HepG2 (cell line): ENCODE measurements around the gene SLC5A4. TPM values are rescaled to one million over a fixed set of nuclear protein-coding genes. Genes with fewer than 3 reads are reported as not detected.

Source experiments
- ATAC-seq: fragments of 200-7000 bp; cut with Tn5 transposase; 3 replicates; pipeline ENCODE4 v1.9.1; 2020; ENCODE audit warnings: mild to moderate bottlenecking, moderate library complexity
- BruUV-seq: library from RNA; stranded (reverse); fragments of 400-500 nt; replicated peaks from 2 replicates; lab custom pipeline; 2021; lab: Mats Ljungman, UMichigan
- CTCF ChIA-PET: fragments of 300-600 bp; formaldehyde crosslinking; extraction: SDS; loops from one replicate; lab custom pipeline; 2021; ENCODE audit warnings: low total read pairs, inconsistent platforms, low intra/inter-chr PET ratio; lab: Yijun Ruan, JAX
- POLR2A ChIA-PET: fragments of 350-600 bp; sonication (Branson Sonifier 250); formaldehyde crosslinking; loops from one replicate; lab custom pipeline; 2020; ENCODE audit warnings: antibody characterized with exemption, inconsistent platforms; lab: Yijun Ruan, JAX
- DNase-seq: peaks from one replicate; pipeline ENCODE4 v3.0.0-alpha.2; 2015; ENCODE audit warnings: low spot score
- FAIRE-seq: peaks from 3 replicates; lab custom pipeline; 2011; peaks lifted over from hg19 to GRCh38; lab: Jason Lieb, UNC
- H2AFZ ChIP-seq: one replicate; pipeline ENCODE4 v1.6.1; 2011; ENCODE audit warnings: low read length, inconsistent platforms
- H3K27ac ChIP-seq: fragments of 300-600 bp; 3 replicates; pipeline ENCODE4 v1.8.0; 2011; ENCODE audit warnings: mixed run types, mild to moderate bottlenecking, mixed read lengths, low read length, inconsistent platforms; ENCODE audit not compliant: insufficient read depth; ENCODE audit errors: extremely low read length
- H3K27me3 ChIP-seq, 2 experiments: fragments of 200-600 bp in 1 of 2; 2 replicates in 1 of 2; 3 replicates in 1 of 2; pipeline versions ENCODE4 v1.6.0 to v1.8.0; 2011; ENCODE audit warnings: low read length in 2 of 2, mild to moderate bottlenecking in 2 of 2, moderate library complexity in 2 of 2, inconsistent platforms in 1 of 2; ENCODE audit not compliant: insufficient read depth in 2 of 2, control insufficient read depth in 1 of 2
- H3K36me3 ChIP-seq, 2 experiments: fragments of 200-600 bp in 1 of 2; replicated peaks in 1 of 2; 2 replicates in 1 of 2; 3 replicates in 1 of 2; pipeline versions ENCODE4 v1.5.1 to v1.8.0; 2011; ENCODE audit warnings: low read length in 2 of 2, inconsistent platforms in 1 of 2; ENCODE audit not compliant: insufficient read depth in 2 of 2, control insufficient read depth in 1 of 2
- H3K4me1 ChIP-seq: 2 replicates; pipeline ENCODE4 v1.5.1; 2012; ENCODE audit warnings: low read length, inconsistent platforms; ENCODE audit not compliant: insufficient read depth
- H3K4me2 ChIP-seq: 2 replicates; pipeline ENCODE4 v1.6.0; 2011; ENCODE audit warnings: low read depth, low read length, inconsistent platforms
- H3K4me3 ChIP-seq, 3 experiments: fragments of 200-600 bp in 1 of 3; sonication (generic), shearing (Covaris generic) in 1 of 3; replicated peaks in 1 of 3; 2 replicates each; pipeline ENCODE4 v1.5.1; 2011 to 2016; ENCODE audit warnings: low read length in 3 of 3, inconsistent platforms in 2 of 3, low read depth in 2 of 3, mild to moderate bottlenecking in 2 of 3, control low read depth in 1 of 3, mixed read lengths in 1 of 3; ENCODE audit not compliant: insufficient read depth in 1 of 3
- H3K79me2 ChIP-seq: one replicate; pipeline ENCODE4 v1.6.1; 2011; ENCODE audit warnings: low read length, inconsistent platforms; ENCODE audit not compliant: insufficient read depth
- H3K9ac ChIP-seq: 2 replicates; pipeline ENCODE4 v1.6.0; 2011; ENCODE audit warnings: mild to moderate bottlenecking, low read depth, low read length, inconsistent platforms; ENCODE audit not compliant: insufficient read depth
- H3K9me3 ChIP-seq: 2 replicates; pipeline ENCODE4 v1.5.1; 2012; ENCODE audit warnings: mild to moderate bottlenecking, low read length
- H4K20me1 ChIP-seq: 2 replicates; pipeline ENCODE4 v1.6.0; 2011; ENCODE audit warnings: inconsistent platforms, mild to moderate bottlenecking, low read length, moderate library complexity; ENCODE audit not compliant: insufficient read depth
- BHLHE40 ChIP-seq: IDR thresholded peaks from 2 replicates; pipeline ENCODE4 v1.6.1; 2011; ENCODE audit warnings: low read length, improper control_type of control experiment
- FOSL2 ChIP-seq: sonication (generic); formaldehyde crosslinking; IDR thresholded peaks from 2 replicates; pipeline ENCODE4 v1.4.0; 2020; ENCODE audit warnings: missing genetic modification reagents
- HMGA1 ChIP-seq: sonication (generic); formaldehyde crosslinking; conservative IDR thresholded peaks from 2 replicates; pipeline ENCODE4 v1.4.0; 2020; ENCODE audit warnings: missing genetic modification reagents
- HNF4A ChIP-seq: sonication (generic); formaldehyde crosslinking; IDR thresholded peaks from 2 replicates; pipeline ENCODE4 v1.4.0; 2020; ENCODE audit warnings: missing genetic modification reagents
- HOXA3 ChIP-seq: sonication (generic); formaldehyde crosslinking; IDR thresholded peaks from 2 replicates; pipeline ENCODE4 v1.5.0; 2020; ENCODE audit warnings: missing genetic modification reagents
- PHF8 ChIP-seq: sonication (generic); formaldehyde crosslinking; IDR thresholded peaks from 2 replicates; pipeline ENCODE4 v1.5.0; 2020; ENCODE audit warnings: missing genetic modification reagents
- TAF15 ChIP-seq: fragments of 200-400 bp; formaldehyde crosslinking; IDR thresholded peaks from one replicate; pipeline ENCODE4 v1.6.1; 2018; ENCODE audit warnings: mild to moderate bottlenecking, low read depth, low read length; ENCODE audit not compliant: poor library complexity, severe bottlenecking
- TCF7 ChIP-seq: sonication (generic); IDR thresholded peaks from 2 replicates; pipeline ENCODE4 v1.6.1; 2016; ENCODE audit warnings: antibody characterized with exemption, low read depth
- ZNF256 ChIP-seq: sonication (generic); formaldehyde crosslinking; conservative IDR thresholded peaks from 2 replicates; pipeline ENCODE4 v1.4.0; 2020; ENCODE audit warnings: missing genetic modification reagents
- ZNF367 ChIP-seq: sonication (generic); formaldehyde crosslinking; IDR thresholded peaks from 2 replicates; pipeline ENCODE4 v1.4.0; 2020; ENCODE audit warnings: missing genetic modification reagents, borderline replicate concordance
- WGBS: methylation state at CpG from one replicate; pipeline ENCODE4 v1.1.6; 2017; ENCODE audit warnings: low lambda C conversion rate; 5-methylcytosine and 5-hydroxymethylcytosine counted together
- in situ Hi-C: cut with HindIII; loops from 2 replicates; pipeline ENCODE4 v1.10.0; 2017; ENCODE audit warnings: low pct_unique_long_range_greater_than_20kb; ENCODE audit not compliant: extremely low pct_ligation_motif_present
- intact Hi-C: fragments of 100-400 bp; cut with micrococcal nuclease; formaldehyde crosslinking; loops from one replicate; pipeline ENCODE4 v1.10.0; 2022; ENCODE audit not compliant: unreplicated experiment
- polyA plus RNA-seq, 8 experiments: library from polyadenylated mRNA; depleted of rRNA in 3 of 8; stranded (reverse) in 7 of 8; unstranded in 1 of 8; fragments of >200 nt; fragmentation: Illumina TruSeq in 4 of 8; extraction: Trizol in 4 of 8; gene quantifications; 2 replicates each; pipeline versions ENCODE4 v1.2.1 to v1.2.3, GENCODE V29; 2011 to 2016; ENCODE audit warnings: low read depth in 4 of 8, missing spikeins in 1 of 8, mixed read lengths in 1 of 8; ENCODE audit not compliant: insufficient read depth in 1 of 8
- total RNA-seq, 5 experiments: library from RNA; depleted of rRNA; stranded (reverse); fragments of >200 nt; fragmentation: Illumina TruSeq; extraction: Trizol; gene quantifications; 2 replicates each; pipeline ENCODE4 v1.2.3, GENCODE V29; 2016; ENCODE audit warnings: low read depth in 1 of 5
- TF ChIP-seq, protein P1 (sequence below): IDR thresholded peaks from 2 replicates; pipeline ENCODE4 v1.6.1; 2012; ENCODE audit warnings: inconsistent platforms
- TF ChIP-seq, protein P2 (sequence below): sonication (generic); formaldehyde crosslinking; IDR thresholded peaks from 2 replicates; pipeline ENCODE4 v1.4.0; 2020; ENCODE audit warnings: missing genetic modification reagents
- TF ChIP-seq, protein P3 (sequence below): sonication (generic); formaldehyde crosslinking; IDR thresholded peaks from 2 replicates; pipeline ENCODE4 v1.4.0; 2020; ENCODE audit warnings: mild to moderate bottlenecking, missing genetic modification reagents
- TF ChIP-seq, protein P4 (sequence below): sonication (generic); formaldehyde crosslinking; IDR thresholded peaks from 2 replicates; pipeline ENCODE4 v1.5.0; 2020; ENCODE audit warnings: missing genetic modification reagents
- TF ChIP-seq, protein P5 (sequence below): sonication (generic); formaldehyde crosslinking; IDR thresholded peaks from 2 replicates; pipeline ENCODE4 v1.8.0; 2022; ENCODE audit warnings: mild to moderate bottlenecking, missing genetic modification reagents; ENCODE audit not compliant: insufficient replicate concordance

Gene SLC5A4
- total and polyA plus RNA-seq, 2 of the 13 experiments (the other 11 are each of a cell fraction or from before 2014, with no cell fraction given) = not detected

DNA sequence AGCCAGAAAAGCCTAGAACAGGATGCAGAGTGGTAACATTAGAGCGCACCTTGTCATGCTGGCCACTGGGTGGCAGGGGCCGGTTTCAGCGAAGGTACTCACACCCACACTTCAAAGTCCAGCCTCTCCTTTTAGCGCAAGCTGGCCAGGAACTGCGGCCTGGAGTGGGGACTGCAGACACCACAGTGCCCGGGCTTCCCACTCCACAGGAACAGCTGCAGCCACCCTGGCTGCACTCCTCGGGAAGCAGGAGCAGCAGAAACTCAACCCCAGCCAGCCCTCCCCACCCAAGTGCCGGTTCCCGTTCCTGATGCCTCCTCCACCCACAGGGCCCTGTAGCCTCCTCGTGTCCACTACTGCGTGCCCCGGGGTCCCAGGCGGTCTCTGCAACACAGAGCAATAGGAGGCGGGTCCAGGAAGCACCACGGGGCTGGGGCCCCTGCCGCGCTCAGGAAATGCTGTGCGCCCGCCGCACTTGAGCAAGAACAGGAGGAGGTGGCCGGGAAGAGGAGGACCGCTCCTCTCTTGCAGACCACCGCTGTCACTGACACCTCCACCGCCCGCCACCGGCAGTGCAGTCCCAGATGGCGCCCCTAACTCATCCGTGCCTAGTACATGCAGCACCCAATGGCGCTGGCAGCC lies 52.5 kb downstream of the SLC5A4 start:
- ChIA-PET CTCF (interaction anchor here (1.8 kb wide), 1 partner anchor 64 kb away, joined by 20 read pairs; no protein-coding TSS in a partner anchor), POLR2A (no interaction called here)
- BruUV-seq = no TSS peak
- Histone ChIP-seq H3K9me3 (no peaks in the 10 kb centered on the region), H3K4me1 (peaks cover 27% of the 10 kb centered on the region), H3K4me2 (peak overlapping the region; percentile 49; the same call in 1 of the 2 replicates), H3K79me2 (no peaks in the 10 kb centered on the region), H4K20me1 (no peaks in the 10 kb centered on the region), H2AFZ (no peak overlapping the region), H3K27me3 (peaks cover 1 to 3% of the 10 kb centered on the region in 2 experiments; a peak in 1 of 5 replicates), H3K4me3 (peak overlapping the region in 1 of 3 experiments; percentile 42; a peak in 2 of 6 replicates), H3K36me3 (no peaks in the 10 kb centered on the region), H3K27ac (no peak overlapping the region), H3K9ac (no peak overlapping the region)
- intact Hi-C loops = loop anchor here (1.0 kb wide), 1 partner anchor 64 kb away; no protein-coding TSS in a partner anchor
- in situ Hi-C loops = loop anchor here (5.0 kb wide), 1 partner anchor 65 kb away; no protein-coding TSS in a partner anchor
- peak; percentile 75 for ATAC-seq
- peak; percentile 68 for DNase-seq
- WGBS = no CpG with 5 or more reads among the region's 29 CpGs
- FAIRE-seq = peak; percentile 91
- TF ChIP-seq, protein P1, sequence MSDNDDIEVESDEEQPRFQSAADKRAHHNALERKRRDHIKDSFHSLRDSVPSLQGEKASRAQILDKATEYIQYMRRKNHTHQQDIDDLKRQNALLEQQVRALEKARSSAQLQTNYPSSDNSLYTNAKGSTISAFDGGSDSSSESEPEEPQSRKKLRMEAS = 0 out of 2 replicates have a peak, but pooled peaks have one; percentile 26
- TF ChIP-seq, protein P2, sequence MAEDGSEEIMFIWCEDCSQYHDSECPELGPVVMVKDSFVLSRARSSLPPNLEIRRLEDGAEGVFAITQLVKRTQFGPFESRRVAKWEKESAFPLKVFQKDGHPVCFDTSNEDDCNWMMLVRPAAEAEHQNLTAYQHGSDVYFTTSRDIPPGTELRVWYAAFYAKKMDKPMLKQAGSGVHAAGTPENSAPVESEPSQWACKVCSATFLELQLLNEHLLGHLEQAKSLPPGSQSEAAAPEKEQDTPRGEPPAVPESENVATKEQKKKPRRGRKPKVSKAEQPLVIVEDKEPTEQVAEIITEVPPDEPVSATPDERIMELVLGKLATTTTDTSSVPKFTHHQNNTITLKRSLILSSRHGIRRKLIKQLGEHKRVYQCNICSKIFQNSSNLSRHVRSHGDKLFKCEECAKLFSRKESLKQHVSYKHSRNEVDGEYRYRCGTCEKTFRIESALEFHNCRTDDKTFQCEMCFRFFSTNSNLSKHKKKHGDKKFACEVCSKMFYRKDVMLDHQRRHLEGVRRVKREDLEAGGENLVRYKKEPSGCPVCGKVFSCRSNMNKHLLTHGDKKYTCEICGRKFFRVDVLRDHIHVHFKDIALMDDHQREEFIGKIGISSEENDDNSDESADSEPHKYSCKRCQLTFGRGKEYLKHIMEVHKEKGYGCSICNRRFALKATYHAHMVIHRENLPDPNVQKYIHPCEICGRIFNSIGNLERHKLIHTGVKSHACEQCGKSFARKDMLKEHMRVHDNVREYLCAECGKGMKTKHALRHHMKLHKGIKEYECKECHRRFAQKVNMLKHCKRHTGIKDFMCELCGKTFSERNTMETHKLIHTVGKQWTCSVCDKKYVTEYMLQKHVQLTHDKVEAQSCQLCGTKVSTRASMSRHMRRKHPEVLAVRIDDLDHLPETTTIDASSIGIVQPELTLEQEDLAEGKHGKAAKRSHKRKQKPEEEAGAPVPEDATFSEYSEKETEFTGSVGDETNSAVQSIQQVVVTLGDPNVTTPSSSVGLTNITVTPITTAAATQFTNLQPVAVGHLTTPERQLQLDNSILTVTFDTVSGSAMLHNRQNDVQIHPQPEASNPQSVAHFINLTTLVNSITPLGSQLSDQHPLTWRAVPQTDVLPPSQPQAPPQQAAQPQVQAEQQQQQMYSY = peak; percentile 94
- TF ChIP-seq FOSL2 (no peak), HMGA1 (CRISPR knock-in tag) (no peak), TAF15 (no peak), ZNF256 (CRISPR knock-in tag) (0 out of 2 replicates have a peak, but pooled peaks have one; percentile 53), HNF4A (peak; percentile 85), ZNF367 (CRISPR knock-in tag) (no peak), TCF7 (no peak), HOXA3 (CRISPR knock-in tag) (peak; percentile 44; the same call in 1 of the 2 replicates), BHLHE40 (no peak), PHF8 (peak; percentile 39; the same call in 1 of the 2 replicates)
- TF ChIP-seq, protein P3, sequence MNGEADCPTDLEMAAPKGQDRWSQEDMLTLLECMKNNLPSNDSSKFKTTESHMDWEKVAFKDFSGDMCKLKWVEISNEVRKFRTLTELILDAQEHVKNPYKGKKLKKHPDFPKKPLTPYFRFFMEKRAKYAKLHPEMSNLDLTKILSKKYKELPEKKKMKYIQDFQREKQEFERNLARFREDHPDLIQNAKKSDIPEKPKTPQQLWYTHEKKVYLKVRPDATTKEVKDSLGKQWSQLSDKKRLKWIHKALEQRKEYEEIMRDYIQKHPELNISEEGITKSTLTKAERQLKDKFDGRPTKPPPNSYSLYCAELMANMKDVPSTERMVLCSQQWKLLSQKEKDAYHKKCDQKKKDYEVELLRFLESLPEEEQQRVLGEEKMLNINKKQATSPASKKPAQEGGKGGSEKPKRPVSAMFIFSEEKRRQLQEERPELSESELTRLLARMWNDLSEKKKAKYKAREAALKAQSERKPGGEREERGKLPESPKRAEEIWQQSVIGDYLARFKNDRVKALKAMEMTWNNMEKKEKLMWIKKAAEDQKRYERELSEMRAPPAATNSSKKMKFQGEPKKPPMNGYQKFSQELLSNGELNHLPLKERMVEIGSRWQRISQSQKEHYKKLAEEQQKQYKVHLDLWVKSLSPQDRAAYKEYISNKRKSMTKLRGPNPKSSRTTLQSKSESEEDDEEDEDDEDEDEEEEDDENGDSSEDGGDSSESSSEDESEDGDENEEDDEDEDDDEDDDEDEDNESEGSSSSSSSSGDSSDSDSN = peak; percentile 66; the same call in 1 of the 2 replicates
- TF ChIP-seq, protein P4, sequence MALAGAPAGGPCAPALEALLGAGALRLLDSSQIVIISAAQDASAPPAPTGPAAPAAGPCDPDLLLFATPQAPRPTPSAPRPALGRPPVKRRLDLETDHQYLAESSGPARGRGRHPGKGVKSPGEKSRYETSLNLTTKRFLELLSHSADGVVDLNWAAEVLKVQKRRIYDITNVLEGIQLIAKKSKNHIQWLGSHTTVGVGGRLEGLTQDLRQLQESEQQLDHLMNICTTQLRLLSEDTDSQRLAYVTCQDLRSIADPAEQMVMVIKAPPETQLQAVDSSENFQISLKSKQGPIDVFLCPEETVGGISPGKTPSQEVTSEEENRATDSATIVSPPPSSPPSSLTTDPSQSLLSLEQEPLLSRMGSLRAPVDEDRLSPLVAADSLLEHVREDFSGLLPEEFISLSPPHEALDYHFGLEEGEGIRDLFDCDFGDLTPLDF (CRISPR knock-in tag) = no peak
- TF ChIP-seq, protein P5, sequence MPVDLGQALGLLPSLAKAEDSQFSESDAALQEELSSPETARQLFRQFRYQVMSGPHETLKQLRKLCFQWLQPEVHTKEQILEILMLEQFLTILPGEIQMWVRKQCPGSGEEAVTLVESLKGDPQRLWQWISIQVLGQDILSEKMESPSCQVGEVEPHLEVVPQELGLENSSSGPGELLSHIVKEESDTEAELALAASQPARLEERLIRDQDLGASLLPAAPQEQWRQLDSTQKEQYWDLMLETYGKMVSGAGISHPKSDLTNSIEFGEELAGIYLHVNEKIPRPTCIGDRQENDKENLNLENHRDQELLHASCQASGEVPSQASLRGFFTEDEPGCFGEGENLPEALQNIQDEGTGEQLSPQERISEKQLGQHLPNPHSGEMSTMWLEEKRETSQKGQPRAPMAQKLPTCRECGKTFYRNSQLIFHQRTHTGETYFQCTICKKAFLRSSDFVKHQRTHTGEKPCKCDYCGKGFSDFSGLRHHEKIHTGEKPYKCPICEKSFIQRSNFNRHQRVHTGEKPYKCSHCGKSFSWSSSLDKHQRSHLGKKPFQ (CRISPR knock-in tag) = peak; percentile 87
